HG02973 (cell line): ENCODE measurements around the gene ADAMTSL3.
"Not testable (repeated sequence)": the region's sequence is repeated elsewhere in the genome, so short reads cannot be mapped to it uniquely, and the experiment has no call there.

ENCODE experiments used
- ATAC-seq: cut with Tn5 transposase; IDR thresholded peaks from one replicate; pipeline ENCODE4 v1.9.1; 2021; ENCODE audit warnings: moderate library complexity; ENCODE audit not compliant: unreplicated experiment

ADAMTSL3 gene

DNA sequence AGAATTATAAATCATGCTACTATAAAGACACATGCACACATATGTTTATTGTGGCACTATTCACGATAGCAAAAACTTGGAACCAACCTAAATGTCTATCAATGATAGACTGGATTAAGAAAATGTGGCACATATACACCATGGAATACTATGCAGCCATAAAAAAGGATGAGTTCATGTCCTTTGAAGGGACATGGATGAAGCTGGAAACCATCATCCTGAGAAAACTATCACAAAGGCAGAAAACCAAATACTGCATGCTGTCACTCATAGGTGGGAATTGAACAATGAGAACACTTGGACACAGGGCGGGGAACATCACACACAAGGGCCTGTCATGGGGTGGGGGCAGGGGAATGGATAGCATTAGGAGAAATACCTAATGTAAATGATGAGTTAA lies 424.1 kb downstream of the ADAMTSL3 start:
- ATAC-seq: not testable (repeated sequence)

DNA sequence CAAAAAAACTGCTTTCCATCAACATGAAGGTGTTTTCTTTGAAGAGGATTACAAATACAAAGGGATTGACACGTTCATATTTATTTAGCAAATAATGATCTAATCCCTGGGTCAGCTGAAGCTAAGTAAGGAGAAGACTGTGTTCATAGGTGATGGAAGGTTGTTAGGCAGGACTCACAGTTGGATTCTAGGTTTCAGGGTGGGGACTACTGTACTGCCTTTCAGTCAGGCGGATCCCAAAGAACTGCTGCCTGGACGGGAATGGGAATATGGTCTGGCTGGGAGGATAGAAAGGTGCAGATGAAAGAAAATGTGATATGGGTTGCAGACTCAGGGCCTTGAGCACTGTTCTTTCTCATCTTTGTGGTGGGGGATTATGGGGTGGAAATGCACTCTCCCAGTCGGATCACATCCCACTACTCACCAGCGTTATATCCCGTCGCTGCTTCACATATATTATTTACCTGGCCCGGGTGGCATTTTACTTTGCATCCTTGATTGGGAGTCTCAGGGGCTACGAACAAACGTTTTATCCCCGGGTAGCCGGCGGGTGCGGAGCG lies 425.5 kb downstream of the ADAMTSL3 start:
- not testable (repeated sequence) for ATAC-seq

DNA sequence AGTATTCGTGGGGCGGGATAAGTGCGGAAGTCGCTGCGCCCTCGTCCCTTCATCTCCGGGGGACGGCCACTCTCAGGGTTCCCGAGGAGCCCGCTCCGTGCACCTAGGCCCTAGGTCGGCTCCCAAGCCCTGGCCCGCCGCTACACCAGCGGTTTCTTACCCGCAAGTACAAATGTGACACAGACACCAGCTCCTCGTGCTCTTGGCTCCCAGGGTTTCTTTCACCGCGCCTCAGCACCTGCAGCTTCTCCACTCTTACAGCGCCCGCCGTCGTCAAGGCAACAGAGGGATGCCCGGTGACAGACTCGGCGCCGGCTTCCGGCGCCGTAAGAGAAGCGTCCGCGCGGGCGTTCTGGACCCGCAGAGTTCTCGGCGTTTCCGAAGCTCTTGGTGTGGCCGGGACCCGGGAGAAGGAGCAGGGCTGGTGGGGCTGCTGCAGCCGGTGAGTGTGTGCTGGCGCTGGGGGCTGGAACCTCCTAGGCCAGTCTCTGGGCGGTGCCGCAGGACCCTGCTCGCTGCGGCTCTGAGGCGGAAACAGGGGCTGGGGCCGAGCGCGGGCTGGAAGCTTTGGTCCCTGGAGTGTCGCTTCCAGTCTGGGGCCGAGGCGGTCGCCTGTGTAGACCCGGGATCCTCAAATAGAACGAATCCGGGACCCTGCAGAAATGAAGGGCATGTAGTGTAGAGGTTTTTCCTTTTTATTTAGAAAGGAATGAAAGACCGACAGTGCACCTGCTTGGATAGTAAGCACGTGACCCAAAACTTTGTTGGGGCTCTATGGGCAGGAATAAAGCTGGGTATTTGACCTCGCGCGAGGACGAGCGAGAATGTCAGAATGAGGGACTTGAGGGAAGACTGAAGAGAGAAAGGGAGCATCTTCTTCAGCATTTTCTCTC lies 426.2 kb downstream of the ADAMTSL3 start:
- ATAC-seq: peak; percentile 95

DNA sequence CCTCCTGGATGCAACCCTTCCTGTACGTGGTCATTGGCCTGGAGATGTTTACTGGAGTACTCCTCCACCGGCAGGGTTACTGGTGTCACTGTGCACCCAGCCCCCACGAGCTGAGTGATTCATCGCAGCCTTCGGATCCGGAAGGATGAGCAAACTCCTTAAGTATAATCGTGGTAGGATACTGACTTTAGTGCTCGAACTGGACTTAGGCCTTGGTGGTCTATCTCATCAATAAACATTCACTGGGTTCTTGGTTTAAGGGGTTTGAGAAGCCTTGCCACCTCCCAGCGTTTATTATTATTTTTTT lies 426.8 kb downstream of the ADAMTSL3 start:
- ATAC-seq: not testable (repeated sequence)

DNA sequence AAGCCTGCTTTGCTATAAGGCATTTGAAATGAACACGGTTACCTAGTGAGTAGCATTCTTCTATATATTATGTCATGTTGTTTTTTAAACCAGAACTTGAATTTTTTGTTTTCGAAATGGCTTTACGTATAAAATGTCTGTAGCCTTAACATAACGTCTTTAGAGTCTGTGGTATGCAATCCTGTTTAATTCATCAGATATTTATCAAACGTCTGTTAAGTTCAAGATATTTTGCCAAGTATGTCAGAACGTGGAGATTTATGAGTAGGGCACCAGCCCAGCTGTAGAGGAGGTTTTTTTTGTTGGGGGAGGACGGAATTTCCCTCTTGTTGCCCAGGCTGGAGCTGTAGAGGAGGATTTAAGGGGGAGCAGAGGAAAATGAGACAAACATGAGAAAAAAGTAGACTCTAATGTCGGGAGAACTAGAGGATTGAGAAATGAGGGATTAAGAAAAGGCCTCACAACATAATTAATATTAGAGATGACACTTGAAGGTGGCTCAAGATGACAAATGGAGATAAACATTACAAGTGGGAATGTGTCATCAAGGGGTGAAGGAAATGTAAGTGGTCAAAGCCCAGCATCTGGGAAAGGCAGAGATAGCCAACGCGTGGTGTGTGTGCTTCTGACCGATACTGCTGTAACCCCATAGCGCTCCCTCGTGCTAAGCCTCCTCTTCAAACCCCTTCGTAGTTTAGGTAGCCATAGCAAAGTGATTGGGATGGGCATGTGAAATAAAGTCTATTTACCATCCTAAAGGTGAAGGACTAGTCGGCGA lies 427.7 kb downstream of the ADAMTSL3 start:
- ATAC-seq: no peak

DNA sequence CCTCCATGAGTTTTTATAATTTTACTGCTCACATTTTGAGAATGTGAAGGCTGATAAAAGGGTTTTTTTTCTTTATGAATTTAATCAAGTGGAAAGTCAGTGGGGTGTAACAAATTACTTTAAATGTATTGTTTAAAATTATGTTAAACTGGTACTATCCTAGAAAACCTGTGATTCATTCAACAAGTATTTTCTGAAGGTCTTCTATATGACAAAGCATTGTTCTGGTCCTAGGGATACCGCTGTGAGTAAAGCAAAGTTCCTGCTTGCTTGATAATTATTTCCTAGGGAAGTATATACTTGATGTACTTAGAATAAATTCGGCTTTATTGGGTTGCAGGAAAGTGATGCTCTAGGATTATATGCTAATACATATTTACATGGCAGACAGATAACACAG lies 428.8 kb downstream of the ADAMTSL3 start:
- no peak for ATAC-seq

DNA sequence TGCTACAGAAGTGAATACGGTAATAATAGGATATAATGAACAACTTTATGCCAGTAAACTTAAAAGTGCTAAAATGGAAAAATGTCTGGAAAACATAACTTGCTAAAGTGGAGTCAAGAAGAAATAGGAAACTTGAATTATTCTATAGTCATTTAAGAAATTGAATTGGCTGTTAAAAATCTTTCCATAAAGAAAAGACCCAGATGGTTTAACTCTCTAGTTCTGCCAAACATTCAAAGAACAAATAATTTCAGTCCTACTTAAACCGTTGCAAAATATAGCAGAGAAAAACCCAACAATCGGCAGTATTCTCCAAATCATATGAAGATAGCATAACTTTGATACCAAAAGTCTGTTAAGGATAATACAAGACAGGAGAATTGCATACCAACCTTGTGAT lies 432.1 kb downstream of the ADAMTSL3 start:
- not testable (repeated sequence) for ATAC-seq
